Keratinocyte (primary cell): ENCODE data around the gene ETFB. TPM values are rescaled to one million over a fixed set of nuclear protein-coding genes. Genes with fewer than 3 reads are reported as not detected.

Source experiments
- DNase-seq: peaks from one replicate; pipeline ENCODE4 v3.0.0-alpha.2; 2011; ENCODE audit warnings: low read depth, missing footprints, low spot score
- FAIRE-seq: peaks from 2 replicates; lab custom pipeline; 2011; peaks lifted over from hg19 to GRCh38; lab: Jason Lieb, UNC
- H2AFZ ChIP-seq: 2 replicates; pipeline ENCODE4 v1.6.0; 2012; ENCODE audit warnings: low read length, control low read depth, inconsistent platforms; ENCODE audit not compliant: control insufficient read depth
- H3K27ac ChIP-seq: 2 replicates; pipeline ENCODE4 v1.5.1; 2011; ENCODE audit warnings: low read length; ENCODE audit not compliant: control insufficient read depth, insufficient read depth
- H3K27me3 ChIP-seq: 3 replicates; pipeline ENCODE4 v1.6.0; 2011; ENCODE audit warnings: low read length; ENCODE audit not compliant: control insufficient read depth, insufficient read depth; ENCODE audit errors: extremely low read depth
- H3K36me3 ChIP-seq, 2 experiments: 2 replicates in 1 of 2; 3 replicates in 1 of 2; pipeline ENCODE4 v1.5.1; 2011; ENCODE audit warnings: low read length in 2 of 2, mild to moderate bottlenecking in 1 of 2; ENCODE audit not compliant: control insufficient read depth in 2 of 2, insufficient read depth in 2 of 2; ENCODE audit errors: extremely low read depth in 1 of 2
- H3K4me1 ChIP-seq: 3 replicates; pipeline ENCODE4 v1.5.1; 2011; ENCODE audit warnings: low read length; ENCODE audit not compliant: control insufficient read depth, insufficient read depth; ENCODE audit errors: extremely low read depth
- H3K4me2 ChIP-seq: 3 replicates; pipeline ENCODE4 v1.6.0; 2011; ENCODE audit warnings: low read depth, low read length; ENCODE audit not compliant: control insufficient read depth, insufficient read depth; ENCODE audit errors: extremely low read depth
- H3K4me3 ChIP-seq, 3 experiments: fragments of 200-600 bp in 1 of 3; sonication (generic) in 1 of 3; 2 replicates in 2 of 3; 3 replicates in 1 of 3; pipeline ENCODE4 v1.5.1; 2011 to 2016; ENCODE audit warnings: low read length in 3 of 3, mild to moderate bottlenecking in 3 of 3, control low read depth in 2 of 3, inconsistent platforms in 1 of 3, low read depth in 1 of 3, mixed read lengths in 1 of 3, mixed run types in 1 of 3, moderate library complexity in 1 of 3; ENCODE audit not compliant: control insufficient read depth in 2 of 3, insufficient read depth in 2 of 3; ENCODE audit errors: extremely low read depth in 1 of 3
- H3K79me2 ChIP-seq: 2 replicates; pipeline ENCODE4 v1.6.0; 2012; ENCODE audit warnings: low read length; ENCODE audit not compliant: control insufficient read depth, insufficient read depth
- H3K9ac ChIP-seq: 3 replicates; pipeline ENCODE4 v1.6.0; 2011; ENCODE audit warnings: low read length; ENCODE audit not compliant: control insufficient read depth, insufficient read depth; ENCODE audit errors: extremely low read depth
- H3K9me1 ChIP-seq: 3 replicates; pipeline ENCODE4 v1.6.0; 2011; ENCODE audit warnings: low read length; ENCODE audit not compliant: control insufficient read depth, insufficient read depth; ENCODE audit errors: extremely low read depth
- H3K9me3 ChIP-seq: 2 replicates; pipeline ENCODE4 v1.5.1; 2012; ENCODE audit warnings: low read depth, low read length; ENCODE audit not compliant: control insufficient read depth
- H4K20me1 ChIP-seq: 3 replicates; pipeline ENCODE4 v1.6.0; 2011; ENCODE audit warnings: low read length; ENCODE audit not compliant: control insufficient read depth, insufficient read depth; ENCODE audit errors: extremely low read depth
- CTCF ChIP-seq, 3 experiments: IDR thresholded peaks in 1 of 3; conservative IDR thresholded peaks in 1 of 3; optimal IDR thresholded peaks in 1 of 3; 2 replicates in 2 of 3; 3 replicates in 1 of 3; pipeline versions ENCODE3 to v1.5.1; 2011; ENCODE audit warnings: low read length in 3 of 3, mild to moderate bottlenecking in 3 of 3, moderate library complexity in 2 of 3, control low read depth in 1 of 3, inconsistent platforms in 1 of 3; ENCODE audit not compliant: insufficient read depth in 2 of 3; ENCODE audit errors: extremely low read depth in 1 of 3
- EZH2 ChIP-seq: IDR thresholded peaks from one replicate; pipeline ENCODE4 v1.6.1; 2012; ENCODE audit warnings: inconsistent platforms, mild to moderate bottlenecking, low read length, moderate library complexity
- dilution Hi-C: fragments of 300-500 bp; cut with MboI; formaldehyde crosslinking; loops from one replicate; pipeline ENCODE4 v1.7.0; 2020; ENCODE audit warnings: low sequenced_read_pairs; ENCODE audit not compliant: extremely low pct_ligation_motif_present
- polyA plus RNA-seq, 5 experiments: library from polyadenylated mRNA; depleted of rRNA in 3 of 5; stranded (reverse) in 3 of 5; stranded (forward) in 1 of 5; unstranded in 1 of 5; fragments of >200 nt; gene quantifications; 1 replicate in 1 of 5; 2 replicates in 3 of 5; 3 replicates in 1 of 5; pipeline versions ENCODE4 v1.2.1 to v1.2.3, GENCODE V29; 2011 to 2012; ENCODE audit warnings: missing spikeins in 2 of 5, low read depth in 1 of 5, low replicate concordance in 1 of 5

ETFB gene
- polyA plus RNA-seq, 1 donor (not counting 4 experiments of a cell fraction or from before 2014, with no cell fraction given), result 95.2 TPM

- H3K9ac ChIP-seq, result no peak overlapping the region
- H3K4me3 ChIP-seq, result no peak overlapping the region
- no peaks in the 10 kb centered on the region for H3K9me3 ChIP-seq
- no peaks in the 10 kb centered on the region for H3K36me3 ChIP-seq
- H3K4me1 ChIP-seq, result no peaks in the 10 kb centered on the region
- TF ChIP-seq CTCF (optimal IDR thresholded peaks at IDR 0.05 in 1 of 3, IDR thresholded peaks at IDR 0.05 in 1 of 3, conservative IDR thresholded peaks at IDR 0.05 in 1 of 3; ENCODE audit: extremely low read depth in 1 of 3, insufficient read depth in 2 of 3, low read length in 3 of 3), result no peak
- no peaks in the 10 kb centered on the region for H3K9me1 ChIP-seq
- no peak overlapping the region for H2AFZ ChIP-seq
- dilution Hi-C loops, result no loop called here
- no peaks in the 10 kb centered on the region for H3K79me2 ChIP-seq
- H3K27me3 ChIP-seq, result no peaks in the 10 kb centered on the region
- H3K4me2 ChIP-seq, result no peak overlapping the region
- DNase-seq (no peak), FAIRE-seq (no peak)
- no peak overlapping the region for H3K27ac ChIP-seq
- no peaks in the 10 kb centered on the region for H4K20me1 ChIP-seq
Measured at GRCh38 chr19:51410950-51411748, 45.0 kb upstream of the ETFB start.

GRCh38 chr19:51407511-51408131 lies 41.4 kb upstream of the ETFB start:
- TF ChIP-seq CTCF (optimal IDR thresholded peaks at IDR 0.05 in 1 of 3, IDR thresholded peaks at IDR 0.05 in 1 of 3, conservative IDR thresholded peaks at IDR 0.05 in 1 of 3; ENCODE audit: extremely low read depth in 1 of 3, insufficient read depth in 2 of 3, low read length in 3 of 3) (peak; percentile 20 to 53 (median 38)), EZH2 (no peak)
- H3K9me1 ChIP-seq, result no peaks in the 10 kb centered on the region
- no peak overlapping the region for H3K9ac ChIP-seq
- dilution Hi-C loops, result no loop called here
- H3K4me2 ChIP-seq, result no peak overlapping the region
- H3K79me2 ChIP-seq, result no peaks in the 10 kb centered on the region
- H3K27ac ChIP-seq, result no peak overlapping the region
- H3K4me1 ChIP-seq, result no peaks in the 10 kb centered on the region
- no peak overlapping the region for H3K4me3 ChIP-seq
- H3K36me3 ChIP-seq, result no peaks in the 10 kb centered on the region
- no peaks in the 10 kb centered on the region for H3K9me3 ChIP-seq
- no peak overlapping the region for H2AFZ ChIP-seq
- H4K20me1 ChIP-seq, result no peaks in the 10 kb centered on the region
- FAIRE-seq (no peak), DNase-seq (no peak)
- no peaks in the 10 kb centered on the region for H3K27me3 ChIP-seq
